Muscle of back (tissue), 10 donors: ENCODE measurements around the gene GLYATL3. TPM values are rescaled to one million over a fixed set of nuclear protein-coding genes. Genes with fewer than 3 reads are reported as not detected.

ENCODE experiments used
- polyA plus RNA-seq, 10 donors: library from polyadenylated mRNA; unstranded; fragments of 120-200 nt; gene quantifications; one replicate each; pipeline ENCODE4 v1.2.1, GENCODE V29; 2013; ENCODE audit not compliant: insufficient read length in 10 of 10

The GLYATL3 gene
- polyA plus RNA-seq, 10 donors: not detected

Other genes with a start within 250 kb of the GLYATL3 start
- 10 to 100 TPM; 17.8 to 32.4 (median 21.6) TPM for gene MMUT, start 36.7 kb upstream of the GLYATL3 start, polyA plus RNA-seq
- 10 to 100 TPM in 3 of 10 donors, 1 to 10 TPM in 7; 7.6 to 13.6 (median 8.4) TPM for gene CENPQ, start 36.6 kb upstream of the GLYATL3 start, polyA plus RNA-seq
- gene C6orf141, start 50.7 kb downstream of the GLYATL3 start, polyA plus RNA-seq: 1 to 10 TPM; 1.3 to 6.1 (median 2.5) TPM
- gene RHAG, start 136.9 kb downstream of the GLYATL3 start, polyA plus RNA-seq: 1 to 10 TPM in 7 of 10 donors, under 1 TPM in 3; 0.42 to 2.7 (median 1.2) TPM
- gene CRISP2, start 213.6 kb downstream of the GLYATL3 start, polyA plus RNA-seq: not detected
- gene CRISP3, start 244.5 kb downstream of the GLYATL3 start, polyA plus RNA-seq: under 1 TPM in 8 of 10 donors, not detected in 2; 0.08 to 0.46 (median 0.29) TPM